H9 (cell line): Measurements from ENCODE around the gene SMYD5. TPM values are rescaled to one million over a fixed set of nuclear protein-coding genes. Genes with fewer than 3 reads are reported as not detected.

Source experiments
- DNase-seq: peaks from one replicate; pipeline ENCODE4 v3.0.0-alpha.2; 2017
- H2AFZ ChIP-seq: one replicate; pipeline ENCODE4 v1.6.1; 2013; ENCODE audit warnings: mild to moderate bottlenecking, low read length, control low read depth, moderate library complexity
- H2AK5ac ChIP-seq: 2 replicates; pipeline ENCODE4 v1.6.1; 2013; ENCODE audit warnings: low read length, control low read depth, mixed read lengths; ENCODE audit not compliant: insufficient read length
- H2BK120ac ChIP-seq: one replicate; pipeline ENCODE4 v1.6.1; 2013; ENCODE audit warnings: low read depth, mild to moderate bottlenecking, low read length, control low read depth, inconsistent platforms; ENCODE audit not compliant: poor library complexity, severe bottlenecking
- H2BK12ac ChIP-seq: 2 replicates; pipeline ENCODE4 v1.6.1; 2013; ENCODE audit warnings: low read length, control low read depth, mixed read lengths, low read depth; ENCODE audit not compliant: insufficient read length
- H2BK15ac ChIP-seq: 2 replicates; pipeline ENCODE4 v1.6.1; 2013; ENCODE audit warnings: low read depth, low read length, control low read depth
- H2BK20ac ChIP-seq: one replicate; pipeline ENCODE4 v1.6.1; 2013; ENCODE audit warnings: low read depth, mild to moderate bottlenecking, low read length, control low read depth, inconsistent platforms; ENCODE audit not compliant: poor library complexity, severe bottlenecking
- H2BK5ac ChIP-seq: 2 replicates; pipeline ENCODE4 v1.6.1; 2013; ENCODE audit warnings: low read length, control low read depth, mixed read lengths; ENCODE audit not compliant: insufficient read length
- H3K14ac ChIP-seq: 2 replicates; pipeline ENCODE4 v1.6.1; 2013; ENCODE audit warnings: low read length, control low read depth; ENCODE audit not compliant: insufficient read depth
- H3K18ac ChIP-seq: 2 replicates; pipeline ENCODE4 v1.6.1; 2013; ENCODE audit warnings: low read depth, mild to moderate bottlenecking, mixed read lengths, low read length, control low read depth; ENCODE audit not compliant: insufficient read length
- H3K23ac ChIP-seq: 2 replicates; pipeline ENCODE4 v1.6.1; 2013; ENCODE audit warnings: low read length, control low read depth, mixed read lengths, low read depth; ENCODE audit not compliant: insufficient read length
- H3K23me2 ChIP-seq: 2 replicates; pipeline ENCODE4 v1.6.1; 2013; ENCODE audit warnings: low read depth, mild to moderate bottlenecking, mixed read lengths, low read length, control low read depth; ENCODE audit not compliant: insufficient read length, poor library complexity, severe bottlenecking
- H3K27ac ChIP-seq: 2 replicates; pipeline ENCODE4 v1.5.1; 2013; ENCODE audit warnings: low read length, control low read depth, mixed read lengths, low read depth; ENCODE audit not compliant: insufficient read length
- H3K27me3 ChIP-seq: 2 replicates; pipeline ENCODE4 v1.6.1; 2013; ENCODE audit warnings: low read length, control low read depth, inconsistent platforms; ENCODE audit not compliant: insufficient read depth
- H3K4ac ChIP-seq: 2 replicates; pipeline ENCODE4 v1.6.1; 2013; ENCODE audit warnings: low read depth, mild to moderate bottlenecking, control low read depth, inconsistent platforms, low read length, moderate library complexity
- H3K4me1 ChIP-seq: 2 replicates; pipeline ENCODE4 v1.6.1; 2013; ENCODE audit warnings: low read length, control low read depth, inconsistent platforms; ENCODE audit not compliant: insufficient read depth
- H3K4me2 ChIP-seq: 2 replicates; pipeline ENCODE4 v1.6.1; 2013; ENCODE audit warnings: low read length, control low read depth, mixed read lengths; ENCODE audit not compliant: insufficient read length, insufficient read depth
- H3K56ac ChIP-seq: 2 replicates; pipeline ENCODE4 v1.6.1; 2013; ENCODE audit warnings: low read depth, mild to moderate bottlenecking, mixed read lengths, low read length, control low read depth; ENCODE audit not compliant: insufficient read length
- H3K79me1 ChIP-seq: 2 replicates; pipeline ENCODE4 v1.6.1; 2013; ENCODE audit warnings: low read depth, mild to moderate bottlenecking, moderate library complexity, low read length, control low read depth, inconsistent platforms; ENCODE audit not compliant: insufficient read depth, poor library complexity, severe bottlenecking
- H3K79me2 ChIP-seq: 2 replicates; pipeline ENCODE4 v1.6.1; 2013; ENCODE audit warnings: low read length, control low read depth, inconsistent platforms; ENCODE audit not compliant: insufficient read depth
- H3K9ac ChIP-seq: 2 replicates; pipeline ENCODE4 v1.6.1; 2013; ENCODE audit warnings: low read length, control low read depth, mixed read lengths; ENCODE audit not compliant: insufficient read length; ENCODE audit errors: extremely low read depth
- H3K9me3 ChIP-seq: one replicate; pipeline ENCODE4 v1.6.1; 2013; ENCODE audit warnings: low read depth, low read length, inconsistent platforms; ENCODE audit not compliant: control insufficient read depth
- H3T11ph ChIP-seq: one replicate; pipeline ENCODE4 v1.6.1; 2013; ENCODE audit warnings: mild to moderate bottlenecking, low read length, control low read depth, inconsistent platforms
- H4K20me1 ChIP-seq: one replicate; pipeline ENCODE4 v1.6.1; 2013; ENCODE audit not compliant: control insufficient read depth, insufficient read length, insufficient read depth
- H4K5ac ChIP-seq: 2 replicates; pipeline ENCODE4 v1.6.1; 2013; ENCODE audit warnings: low read depth, mild to moderate bottlenecking, mixed read lengths, low read length, control low read depth; ENCODE audit not compliant: insufficient read length
- H4K8ac ChIP-seq: replicated peaks from 2 replicates; pipeline ENCODE4 v1.6.1; 2013; ENCODE audit warnings: low read length, control low read depth, mixed read lengths, low read depth; ENCODE audit not compliant: insufficient read length
- H4K91ac ChIP-seq: 2 replicates; pipeline ENCODE4 v1.6.1; 2013; ENCODE audit warnings: low read depth, mild to moderate bottlenecking, moderate library complexity, mixed read lengths, low read length, control low read depth; ENCODE audit not compliant: insufficient read length
- H3K27ac Mint-ChIP-seq, 3 experiments: 2 replicates in 2 of 3; 3 replicates in 1 of 3; pipeline ENCODE4 v1.8.0; 2020 to 2021; ENCODE audit warnings: mixed read lengths in 3 of 3, mild to moderate bottlenecking in 1 of 3, moderate library complexity in 1 of 3
- H3K27me3 Mint-ChIP-seq: 2 replicates; pipeline ENCODE4 v1.8.0; 2021; ENCODE audit warnings: low read depth, mild to moderate bottlenecking, moderate library complexity, mixed read lengths
- H3K36me3 Mint-ChIP-seq, 3 experiments: 2 replicates in 2 of 3; 3 replicates in 1 of 3; pipeline ENCODE4 v1.8.0; 2020 to 2021; ENCODE audit warnings: low read depth in 3 of 3, mixed read lengths in 3 of 3; ENCODE audit not compliant: insufficient read depth in 1 of 3
- H3K4me1 Mint-ChIP-seq, 2 experiments: 2 replicates each; pipeline ENCODE4 v1.8.0; 2020; ENCODE audit warnings: mixed read lengths in 2 of 2
- H3K4me3 Mint-ChIP-seq, 2 experiments: 2 replicates in 1 of 2; 3 replicates in 1 of 2; pipeline ENCODE4 v1.8.0; 2020 to 2021; ENCODE audit warnings: mild to moderate bottlenecking in 2 of 2, mixed read lengths in 2 of 2, moderate library complexity in 1 of 2
- H3K9me3 Mint-ChIP-seq, 2 experiments: 2 replicates in 1 of 2; 3 replicates in 1 of 2; pipeline ENCODE4 v1.8.0; 2020; ENCODE audit warnings: mild to moderate bottlenecking in 2 of 2, mixed read lengths in 2 of 2, moderate library complexity in 1 of 2
- CTCF ChIP-seq: fragments of 200-600 bp; sonication (generic); conservative IDR thresholded peaks from 3 replicates; pipeline ENCODE4 v1.8.0; 2021; ENCODE audit warnings: antibody characterized with exemption, mild to moderate bottlenecking
- WGBS: extraction: QIAGEN DNeasy Blood & Tissue Kit; methylation state at CpG from one replicate; pipeline ENCODE4 v1.1.7; 2013; ENCODE audit warnings: missing lambda C conversion rate, low lambda C conversion rate, mixed read lengths; ENCODE audit not compliant: insufficient read length; ENCODE audit errors: extremely low coverage; 5-methylcytosine and 5-hydroxymethylcytosine counted together
- total RNA-seq: library from RNA; stranded (reverse); gene quantifications from 2 replicates; pipeline ENCODE4 v1.2.1, GENCODE V29; 2021

Gene SMYD5
- total RNA-seq, 1 experiment from 2014 or later, result 45.2 TPM

DNA sequence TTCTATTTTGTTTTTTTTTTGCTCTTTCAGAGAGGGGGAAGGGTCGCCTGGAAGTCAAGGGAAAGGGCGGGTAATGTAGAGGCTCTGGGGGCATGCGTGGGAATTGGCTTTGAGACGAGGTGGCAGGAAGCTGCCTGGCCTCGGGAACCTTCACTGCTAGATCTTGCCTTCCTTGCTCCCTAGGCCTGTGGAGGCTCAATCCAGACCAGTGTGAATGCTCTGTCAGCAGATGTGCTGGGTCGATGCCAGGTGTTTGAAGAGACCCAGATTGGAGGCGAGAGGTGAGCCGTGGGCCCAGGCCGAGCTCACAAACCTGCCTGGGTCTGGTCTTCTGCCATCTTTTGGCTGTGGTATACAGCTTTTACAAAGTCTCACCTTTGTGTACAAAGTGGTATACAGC is 35.6 kb downstream of the SMYD5 start:
- Histone ChIP-seq H3K23ac (no peak overlapping the region), H3K9ac (no peak overlapping the region), H3K4me2 (no peak overlapping the region), H3K9me3 (no peaks in the 10 kb centered on the region), H3K79me2 (no peaks in the 10 kb centered on the region), H4K8ac (no peak overlapping the region), H3K4ac (no peak overlapping the region), H3K14ac (no peak overlapping the region), H3K79me1 (no peaks in the 10 kb centered on the region), H2BK12ac (no peak overlapping the region), H2BK120ac (no peak overlapping the region), H2BK5ac (no peak overlapping the region), H2AK5ac (no peak overlapping the region), H4K91ac (no peak overlapping the region), H3K23me2 (no peaks in the 10 kb centered on the region), H2BK20ac (no peak overlapping the region), H3K56ac (no peak overlapping the region), H2BK15ac (no peak overlapping the region), H4K5ac (no peak overlapping the region), H3K18ac (no peak overlapping the region), H3K27ac (no peak overlapping the region), H2AFZ (no peak overlapping the region), H3K27me3 (no peaks in the 10 kb centered on the region), H3K4me1 (no peaks in the 10 kb centered on the region), H3T11ph (no peak overlapping the region), H4K20me1 (no peaks in the 10 kb centered on the region)
- TF ChIP-seq CTCF, result no peak
- no peaks in the 10 kb centered on the region for H3K9me3 Mint-ChIP-seq
- no CpG with 5 or more reads among the region's 9 CpGs for WGBS
- no peak overlapping the region for H3K27ac Mint-ChIP-seq
- no peaks in the 10 kb centered on the region for H3K27me3 Mint-ChIP-seq
- H3K4me3 Mint-ChIP-seq, result no peak overlapping the region
- peaks cover 61 to 98% (median 84%) of the 10 kb centered on the region in 3 experiments for H3K36me3 Mint-ChIP-seq
- no peak for DNase-seq
- no peaks in the 10 kb centered on the region for H3K4me1 Mint-ChIP-seq
